MM.1S (cell line): ENCODE data around the gene ASB10.
A peak's percentile ranks its signal among the peaks of the same experiment; 100 is the strongest.

Experiments used
- DNase-seq: peaks from one replicate; pipeline ENCODE4 v3.0.0-alpha.2; 2015
- H2AFZ ChIP-seq: fragments of 300-600 bp; sonication (generic); 2 replicates; pipeline ENCODE4 v1.6.0; 2016; ENCODE audit warnings: antibody characterized with exemption, low read length
- H3F3A ChIP-seq: fragments of 300-600 bp; sonication (generic); 2 replicates; pipeline ENCODE4 v1.6.1; 2016; ENCODE audit warnings: mild to moderate bottlenecking, antibody characterized with exemption, low read length, moderate library complexity, mixed read lengths; ENCODE audit not compliant: insufficient read depth
- H3K27ac ChIP-seq: fragments of 300-600 bp; sonication (generic); 2 replicates; pipeline ENCODE4 v1.5.1; 2016; ENCODE audit warnings: mild to moderate bottlenecking, low read length
- H3K27me3 ChIP-seq: fragments of 300-600 bp; sonication (generic); replicated peaks from 2 replicates; pipeline ENCODE4 v1.6.0; 2016; ENCODE audit warnings: low read length; ENCODE audit not compliant: insufficient read depth
- H3K36me3 ChIP-seq: fragments of 300-600 bp; sonication (generic); replicated peaks from 2 replicates; pipeline ENCODE4 v1.6.1; 2016; ENCODE audit warnings: mild to moderate bottlenecking, low read length, mixed read lengths; ENCODE audit not compliant: insufficient read depth
- H3K4me1 ChIP-seq: fragments of 300-600 bp; sonication (generic); 2 replicates; pipeline ENCODE4 v1.6.1; 2016; ENCODE audit warnings: low read length, mixed read lengths
- H3K4me2 ChIP-seq: fragments of 300-600 bp; sonication (generic); 2 replicates; pipeline ENCODE4 v1.6.0; 2016; ENCODE audit warnings: low read depth, low read length
- H3K4me3 ChIP-seq: fragments of 300-600 bp; sonication (generic); 2 replicates; pipeline ENCODE4 v1.5.1; 2016; ENCODE audit warnings: low read length, mixed read lengths
- H3K79me2 ChIP-seq: fragments of 300-600 bp; sonication (generic); 2 replicates; pipeline ENCODE4 v1.6.1; 2016; ENCODE audit warnings: mixed run types, low read length, mixed read lengths
- H3K9ac ChIP-seq: fragments of 300-600 bp; sonication (generic); 2 replicates; pipeline ENCODE4 v1.6.1; 2016; ENCODE audit warnings: low read length, mixed read lengths
- H3K9me2 ChIP-seq: fragments of 300-600 bp; sonication (generic); replicated peaks from 2 replicates; pipeline ENCODE4 v1.6.1; 2016; ENCODE audit warnings: mild to moderate bottlenecking, low read length, mixed read lengths; ENCODE audit not compliant: insufficient read depth
- H3K9me3 ChIP-seq: fragments of 300-600 bp; sonication (generic); replicated peaks from 2 replicates; pipeline ENCODE4 v1.6.1; 2016; ENCODE audit warnings: mild to moderate bottlenecking, low read length, mixed read lengths; ENCODE audit not compliant: insufficient read depth
- H4K20me1 ChIP-seq: fragments of 300-600 bp; sonication (generic); 2 replicates; pipeline ENCODE4 v1.6.1; 2016; ENCODE audit warnings: mild to moderate bottlenecking, low read length, moderate library complexity, mixed read lengths; ENCODE audit not compliant: insufficient read depth
- CTCF ChIP-seq: fragments of 300-600 bp; sonication (generic); IDR thresholded peaks from 2 replicates; pipeline ENCODE4 v1.5.1; 2016; ENCODE audit warnings: antibody characterized with exemption, low read length, mixed read lengths
- EZH2 ChIP-seq: fragments of 300-600 bp; sonication (generic); optimal IDR thresholded peaks from 2 replicates; pipeline ENCODE3; 2017; ENCODE audit warnings: low read depth, mild to moderate bottlenecking, antibody characterized with exemption, low read length, mixed read lengths
- EZH2phosphoT487 ChIP-seq: fragments of 300-600 bp; sonication (generic); IDR thresholded peaks from 2 replicates; pipeline ENCODE4 v1.6.1; 2018; ENCODE audit warnings: antibody characterized with exemption, low read length

ASB10 gene

GRCh38 chr7:151173386-151174245 is 13.4 kb downstream of the ASB10 start:
- Histone ChIP-seq H3K4me2 (no peak overlapping the region), H3K9me3 (no peaks in the 10 kb centered on the region), H4K20me1 (no peaks in the 10 kb centered on the region), H3K4me3 (no peak overlapping the region), H3K9me2 (no peaks in the 10 kb centered on the region), H3K36me3 (no peaks in the 10 kb centered on the region), H3K9ac (no peak overlapping the region), H3K4me1 (no peaks in the 10 kb centered on the region), H3K27me3 (peaks cover 83% of the 10 kb centered on the region), H2AFZ (no peak overlapping the region), H3K79me2 (no peaks in the 10 kb centered on the region), H3K27ac (no peak overlapping the region), H3F3A (no peaks in the 10 kb centered on the region)
- TF ChIP-seq CTCF: no peak
- TF ChIP-seq EZH2: no peak
- TF ChIP-seq EZH2phosphoT487: no peak
- no peak for DNase-seq

GRCh38 chr7:151172273-151173141 is 14.5 kb downstream of the ASB10 start:
- Histone ChIP-seq H3K36me3 (no peaks in the 10 kb centered on the region), H3K4me2 (no peak overlapping the region; the same call in 1 of the 2 replicates), H3K4me3 (no peak overlapping the region), H3K27ac (no peak overlapping the region), H3K27me3 (peaks cover 81% of the 10 kb centered on the region), H2AFZ (no peak overlapping the region), H3K9me2 (no peaks in the 10 kb centered on the region), H3F3A (no peaks in the 10 kb centered on the region), H3K4me1 (no peaks in the 10 kb centered on the region), H4K20me1 (no peaks in the 10 kb centered on the region), H3K9me3 (no peaks in the 10 kb centered on the region), H3K9ac (no peak overlapping the region), H3K79me2 (no peaks in the 10 kb centered on the region)
- peak; percentile 77 for DNase-seq
- TF ChIP-seq CTCF (peak; percentile 100), EZH2 (no peak), EZH2phosphoT487 (no peak)

- Histone ChIP-seq H3K79me2 (no peaks in the 10 kb centered on the region), H3K9me3 (no peaks in the 10 kb centered on the region), H3K4me3 (no peak overlapping the region), H3K9me2 (no peaks in the 10 kb centered on the region), H3K36me3 (no peaks in the 10 kb centered on the region), H4K20me1 (no peaks in the 10 kb centered on the region), H3K9ac (no peak overlapping the region), H3K27me3 (peaks cover 85% of the 10 kb centered on the region), H3F3A (no peaks in the 10 kb centered on the region), H3K4me1 (no peaks in the 10 kb centered on the region), H2AFZ (no peak overlapping the region), H3K4me2 (no peak overlapping the region), H3K27ac (no peak overlapping the region)
- TF ChIP-seq EZH2 (peak; percentile 91), CTCF (no peak)
- DNase-seq: no peak
These were observed 18.3 kb downstream of the ASB10 start for GRCh38 chr7:151168787-151169162.
